Karpas-422 (cell line): ENCODE results near the gene PSME1. TPM values are rescaled to one million over a fixed set of nuclear protein-coding genes. Genes with fewer than 3 reads are reported as not detected.

Experiments used
- DNase-seq: peaks from one replicate; pipeline ENCODE4 v3.0.0-alpha.2; 2015
- H2AFZ ChIP-seq: fragments of 200-600 bp; sonication (generic); 2 replicates; pipeline ENCODE4 v1.6.1; 2014; ENCODE audit warnings: antibody characterized with exemption, low read length, mixed read lengths
- H3K27ac ChIP-seq: fragments of 200-600 bp; sonication (generic); 2 replicates; pipeline ENCODE4 v1.5.1; 2014; ENCODE audit warnings: mild to moderate bottlenecking, low read length, moderate library complexity
- H3K27me3 ChIP-seq: fragments of 200-600 bp; sonication (generic); 2 replicates; pipeline ENCODE4 v1.6.1; 2014; ENCODE audit warnings: low read length, mixed read lengths
- H3K36me3 ChIP-seq: fragments of 200-600 bp; sonication (generic); 2 replicates; pipeline ENCODE4 v1.6.1; 2014; ENCODE audit warnings: low read length, mixed read lengths; ENCODE audit not compliant: insufficient read depth
- H3K4me1 ChIP-seq: fragments of 200-600 bp; sonication (generic); 2 replicates; pipeline ENCODE4 v1.6.1; 2014; ENCODE audit warnings: mild to moderate bottlenecking, low read length, mixed read lengths
- H3K4me2 ChIP-seq: fragments of 200-600 bp; sonication (generic); 2 replicates; pipeline ENCODE4 v1.6.1; 2014; ENCODE audit warnings: low read length, low read depth, mild to moderate bottlenecking; ENCODE audit not compliant: poor library complexity, severe bottlenecking
- H3K4me3 ChIP-seq: fragments of 200-600 bp; sonication (generic); 2 replicates; pipeline ENCODE4 v1.5.1; 2014; ENCODE audit warnings: mild to moderate bottlenecking, antibody characterized with exemption, low read length, mixed read lengths
- H3K79me2 ChIP-seq: fragments of 200-600 bp; sonication (generic); 2 replicates; pipeline ENCODE4 v1.6.1; 2014; ENCODE audit warnings: mild to moderate bottlenecking, low read length, mixed read lengths
- H3K9ac ChIP-seq: fragments of 200-600 bp; sonication (generic); 2 replicates; pipeline ENCODE4 v1.6.0; 2014; ENCODE audit warnings: low read length
- H3K9me2 ChIP-seq: fragments of 200-600 bp; sonication (generic), shearing (Covaris generic); replicated peaks from 2 replicates; pipeline ENCODE4 v1.6.0; 2014; ENCODE audit warnings: mild to moderate bottlenecking, low read length, moderate library complexity; ENCODE audit not compliant: insufficient read depth
- H3K9me3 ChIP-seq: fragments of 300-700, 200-600 bp; sonication (generic); 2 replicates; pipeline ENCODE4 v1.6.1; 2014; ENCODE audit warnings: low read length, mixed read lengths
- H4K20me1 ChIP-seq: fragments of 200-600 bp; sonication (generic); 2 replicates; pipeline ENCODE4 v1.6.1; 2014; ENCODE audit warnings: mild to moderate bottlenecking, antibody characterized with exemption, low read length, low read depth; ENCODE audit not compliant: insufficient read depth
- total RNA-seq: library from RNA; depleted of rRNA; stranded (reverse); fragments of >200 nt; shearing (Covaris generic); gene quantifications from 2 replicates; pipeline ENCODE4 v1.2.3, GENCODE V29; 2014; ENCODE audit warnings: low replicate concordance

PSME1 gene
- total RNA-seq, 1 experiment from 2014 or later, result 435 TPM

GRCh38 chr14:24110060-24110459, 25.9 kb upstream of the PSME1 start:
- Histone ChIP-seq H3K36me3 (no peaks in the 10 kb centered on the region), H2AFZ (no peak overlapping the region), H3K4me2 (no peak overlapping the region)

GRCh38 chr14:24110523-24110922, 25.5 kb upstream of the PSME1 start:
- Histone ChIP-seq H3K36me3 (no peaks in the 10 kb centered on the region), H3K27me3 (no peaks in the 10 kb centered on the region), H3K9me3 (no peaks in the 10 kb centered on the region), H3K79me2 (peaks cover 7% of the 10 kb centered on the region), H4K20me1 (no peaks in the 10 kb centered on the region), H3K4me2 (no peak overlapping the region), H3K9me2 (no peaks in the 10 kb centered on the region), H3K4me3 (no peak overlapping the region), H3K27ac (no peak overlapping the region), H3K4me1 (peaks cover 14% of the 10 kb centered on the region), H2AFZ (no peak overlapping the region), H3K9ac (no peak overlapping the region)
- no peak for DNase-seq

More at GRCh38 chr14:24110060-24110459, 25.9 kb upstream of the PSME1 start:
- no peak overlapping the region for H3K4me3 ChIP-seq
- no peaks in the 10 kb centered on the region for H3K27me3 ChIP-seq
- H3K9me2 ChIP-seq, result no peaks in the 10 kb centered on the region
- no peaks in the 10 kb centered on the region for H3K9me3 ChIP-seq
- H3K4me1 ChIP-seq, result peaks cover 12% of the 10 kb centered on the region
- 0 out of 2 replicates have a peak, but pooled peaks cover 3% of the 10 kb centered on the region for H3K79me2 ChIP-seq
- no peaks in the 10 kb centered on the region for H4K20me1 ChIP-seq
- no peak overlapping the region for H3K9ac ChIP-seq
- H3K27ac ChIP-seq, result no peak overlapping the region
- DNase-seq, result no peak

- Histone ChIP-seq H3K79me2 (peaks cover 22% of the 10 kb centered on the region), H2AFZ (peak overlapping the region; percentile 87; the same call in 1 of the 2 replicates), H3K27me3 (no peaks in the 10 kb centered on the region), H3K9ac (peak overlapping the region; percentile 95), H3K9me3 (no peaks in the 10 kb centered on the region), H3K4me1 (peaks cover 26% of the 10 kb centered on the region), H3K4me2 (peak overlapping the region; percentile 91), H3K36me3 (peaks cover 8% of the 10 kb centered on the region; the same call in 1 of the 2 replicates), H3K4me3 (peak overlapping the region; percentile 89), H3K27ac (peak overlapping the region; percentile 91), H3K9me2 (no peaks in the 10 kb centered on the region), H4K20me1 (no peaks in the 10 kb centered on the region)
- peak; percentile 76 for DNase-seq
Measured at GRCh38 chr14:24113379-24113800, 22.6 kb upstream of the PSME1 start.

- Histone ChIP-seq H3K9me3 (no peaks in the 10 kb centered on the region), H2AFZ (peak overlapping the region; percentile 87), H3K27ac (peak overlapping the region; percentile 91), H3K36me3 (peaks cover 8% of the 10 kb centered on the region; the same call in 1 of the 2 replicates), H3K4me1 (peaks cover 22% of the 10 kb centered on the region), H3K27me3 (no peaks in the 10 kb centered on the region), H3K79me2 (peaks cover 22% of the 10 kb centered on the region), H3K4me3 (peak overlapping the region; percentile 89), H3K9ac (peak overlapping the region; percentile 95), H4K20me1 (no peaks in the 10 kb centered on the region), H3K9me2 (no peaks in the 10 kb centered on the region), H3K4me2 (peak overlapping the region; percentile 91)
- peak; percentile 98 for DNase-seq
Measured at GRCh38 chr14:24113801-24114531, 22.0 kb upstream of the PSME1 start.

- peak within 1 kb of the TSS; percentile 89 for H3K4me3 ChIP-seq
- peak within 1 kb of the TSS; percentile 91 for H3K27ac ChIP-seq
- H3K9me2 ChIP-seq, result no peaks in the 10 kb centered on the region
- no peaks in the 10 kb centered on the region for H4K20me1 ChIP-seq
- peak within 1 kb of the TSS; percentile 87 for H2AFZ ChIP-seq
- H3K4me2 ChIP-seq, result peak within 1 kb of the TSS; percentile 91
- no peaks in the 10 kb centered on the region for H3K9me3 ChIP-seq
- peak; percentile 100 for DNase-seq
- H3K9ac ChIP-seq, result peak within 1 kb of the TSS; percentile 95
- peaks cover 22% of the 10 kb centered on the region for H3K79me2 ChIP-seq
- H3K4me1 ChIP-seq, result peaks cover 19% of the 10 kb centered on the region
- peaks cover 8% of the 10 kb centered on the region; the same call in 1 of the 2 replicates for H3K36me3 ChIP-seq
- no peaks in the 10 kb centered on the region for H3K27me3 ChIP-seq
Measured at GRCh38 chr14:24114532-24115421, 21.2 kb upstream of the PSME1 start, which contains the start of the genes DCAF11 and NRL. Gene DCAF11 (plus strand): TSS chr14:24114777. CDS start chr14:24115595, 818 bp downstream. Gene NRL (minus strand): TSS chr14:24114949. CDS start chr14:24082848, 32,101 bp downstream.

GRCh38 chr14:24115422-24116127, 20.4 kb upstream of the PSME1 start:
- Histone ChIP-seq H2AFZ (peak overlapping the region; percentile 78), H3K4me3 (peak overlapping the region; percentile 89)

GRCh38 chr14:24116128-24116814, 19.7 kb upstream of the PSME1 start:
- peak overlapping the region; percentile 89 for H3K4me3 ChIP-seq
- no peaks in the 10 kb centered on the region for H3K27me3 ChIP-seq
- DNase-seq, result no peak
- no peaks in the 10 kb centered on the region for H3K9me2 ChIP-seq
- H3K9ac ChIP-seq, result peak overlapping the region; percentile 77
- peaks cover 16% of the 10 kb centered on the region for H3K36me3 ChIP-seq
- H3K4me2 ChIP-seq, result peak overlapping the region; percentile 91
- H3K27ac ChIP-seq, result no peak overlapping the region
- peaks cover 19% of the 10 kb centered on the region for H3K4me1 ChIP-seq
- peaks cover 22% of the 10 kb centered on the region for H3K79me2 ChIP-seq
- H3K9me3 ChIP-seq, result no peaks in the 10 kb centered on the region
- H2AFZ ChIP-seq, result no peak overlapping the region
- H4K20me1 ChIP-seq, result no peaks in the 10 kb centered on the region

More at GRCh38 chr14:24115422-24116127, 20.4 kb upstream of the PSME1 start:
- Histone ChIP-seq H3K36me3 (peaks cover 9% of the 10 kb centered on the region; the same call in 1 of the 2 replicates), H4K20me1 (no peaks in the 10 kb centered on the region), H3K79me2 (peaks cover 22% of the 10 kb centered on the region), H3K4me2 (peak overlapping the region; percentile 91), H3K4me1 (peaks cover 19% of the 10 kb centered on the region), H3K9me2 (no peaks in the 10 kb centered on the region), H3K9ac (peak overlapping the region; percentile 77), H3K27me3 (no peaks in the 10 kb centered on the region), H3K27ac (peak overlapping the region; percentile 5; the same call in 1 of the 2 replicates), H3K9me3 (no peaks in the 10 kb centered on the region)
- no peak for DNase-seq
